Measurements from ENCODE around the gene GPS1.

GPS1 gene

GRCh38 chr17:82092628-82092994 is 40.9 kb downstream of the GPS1 start:
- no peak for DNase-seq

GRCh38 chr17:82092995-82093751 is 41.5 kb downstream of the GPS1 start:
- no peak for DNase-seq

GRCh38 chr17:82094931-82095776 is 43.5 kb downstream of the GPS1 start:
- DNase-seq: no peak

- no peak for DNase-seq
Measured at GRCh38 chr17:82095777-82096708, 44.3 kb downstream of the GPS1 start.

- DNase-seq: no peak
Measured at GRCh38 chr17:82096709-82097183, 45.0 kb downstream of the GPS1 start.

GRCh38 chr17:82097184-82097918 is 45.7 kb downstream of the GPS1 start:
- peak in 1 of 2 experiments; percentile 53 for DNase-seq

- DNase-seq: peak in 1 of 2 experiments; percentile 38
Measured at GRCh38 chr17:82097919-82098168, 46.1 kb downstream of the GPS1 start.

- DNase-seq: peak; percentile 88 to 90
Measured at GRCh38 chr17:82098169-82098938, 46.7 kb downstream of the GPS1 start, which contains the start of gene FASN. FASN (minus strand) TSS chr17:82098236; CDS start chr17:82096445, 1,791 bp downstream.

GRCh38 chr17:82098939-82099763 is 47.5 kb downstream of the GPS1 start:
- peak; percentile 11 to 22 for DNase-seq

GRCh38 chr17:82100502-82101298 is 49.0 kb downstream of the GPS1 start:
- no peak for DNase-seq

- DNase-seq: no peak
Measured at GRCh38 chr17:82101301-82101715, 49.6 kb downstream of the GPS1 start.

- no peak for DNase-seq
Measured at GRCh38 chr17:82101767-82102679, 50.3 kb downstream of the GPS1 start.

- no peak for DNase-seq
Measured at GRCh38 chr17:82103553-82104451, 52.1 kb downstream of the GPS1 start.

- no peak for DNase-seq
Measured at GRCh38 chr17:82104797-82105416, 53.2 kb downstream of the GPS1 start.

GRCh38 chr17:82105417-82105881 is 53.8 kb downstream of the GPS1 start:
- DNase-seq: no peak

- peak; percentile 36 to 39 for DNase-seq
Measured at GRCh38 chr17:82105882-82106687, 54.4 kb downstream of the GPS1 start.

Measured in activated CD4-positive, alpha-beta T cell treated with anti-CD3 and anti-CD28 coated beads, Interleukin-2, amount 50 U/mL, for 4 hours (primary cell).